Measurements from ENCODE around the gene TSC2. TPM values are rescaled to one million over a fixed set of nuclear protein-coding genes. Genes with fewer than 3 reads are reported as not detected.
"Not testable (repeated sequence)": the region's sequence is repeated elsewhere in the genome, so short reads cannot be mapped to it uniquely, and the experiment has no call there.

TSC2 gene
- total and polyA plus RNA-seq, 2 donors (not counting 3 experiments of a cell fraction or from before 2014, with no cell fraction given): 87.9 to 144 TPM

DNA sequence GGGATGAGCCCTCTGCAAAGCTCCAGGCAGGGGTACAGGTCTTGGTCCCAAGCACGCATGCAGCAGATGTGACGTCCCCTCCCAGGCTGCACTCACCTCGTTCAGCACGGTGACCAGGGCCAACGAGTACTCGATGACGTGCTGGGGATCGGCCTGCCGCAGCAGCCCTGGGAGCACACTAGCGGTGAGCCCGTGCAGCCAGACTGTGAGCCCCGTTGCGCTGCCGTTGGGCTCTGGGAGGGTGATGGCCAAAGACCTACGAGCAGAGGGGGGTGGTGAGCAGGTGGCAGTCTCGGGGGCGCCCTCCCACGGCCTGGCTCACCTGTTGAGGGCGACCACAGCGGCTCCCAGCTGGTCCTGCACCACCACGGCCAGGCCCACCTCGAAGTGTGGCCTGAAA is 58.0 kb downstream of the TSC2 start:
- H4K20me1 ChIP-seq (replicated peaks; ENCODE audit: control insufficient read depth, extremely low read depth, insufficient read depth, low read length); H3K4me2 ChIP-seq (ENCODE audit: insufficient read depth, low read length); H3K27ac ChIP-seq (ENCODE audit: insufficient read depth, low read depth, low read length): not testable (repeated sequence)

GRCh38 chr16:2106211-2106610 is 58.4 kb downstream of the TSC2 start:
- intact Hi-C loops (cut with micrococcal nuclease); H3K9me1 ChIP-seq (replicated peaks; ENCODE audit: control insufficient read depth, extremely low read depth, insufficient read depth, low read length); H4K20me1 ChIP-seq (replicated peaks; ENCODE audit: control insufficient read depth, extremely low read depth, insufficient read depth, low read length); POLR2A ChIA-PET; H2AFZ ChIP-seq (ENCODE audit: low read depth, low read length); DNase-seq (ENCODE audit: low read depth, low spot score); H3K9me3 ChIP-seq (replicated peaks; ENCODE audit: control insufficient read depth, insufficient read depth, low read length); dilution Hi-C loops (cut with MboI; ENCODE audit: extremely low pct_ligation_motif_present, low sequenced_read_pairs); H3K27me3 ChIP-seq (ENCODE audit: control insufficient read depth in 2 of 2, insufficient read depth in 2 of 2, low read length in 2 of 2); H3K9ac ChIP-seq (replicated peaks; ENCODE audit: extremely low read depth, insufficient read depth, low read length); H3K27ac ChIP-seq (ENCODE audit: insufficient read depth, low read depth, low read length); FAIRE-seq; H3K4me1 ChIP-seq (ENCODE audit: control insufficient read depth, extremely low read depth, insufficient read depth, low read length); BruUV-seq (replicated peaks); H3K4me2 ChIP-seq (ENCODE audit: insufficient read depth, low read length); H3K79me2 ChIP-seq (ENCODE audit: control insufficient read depth, insufficient read depth, low read length); CTCF ChIA-PET; H3K4me3 ChIP-seq (replicated peaks in 1 of 3; ENCODE audit: insufficient read depth in 1 of 3, low read depth in 1 of 3, low read length in 3 of 3): not testable (repeated sequence)
- peaks cover 0 to 15% of the 10 kb centered on the region in 2 experiments for H3K36me3 ChIP-seq (ENCODE audit: control insufficient read depth in 2 of 2, extremely low read depth in 1 of 2, insufficient read depth in 2 of 2, low read length in 2 of 2)

More for the DNA sequence above, 58.0 kb downstream of the TSC2 start:
- peaks cover 0 to 11% of the 10 kb centered on the region in 2 experiments for H3K36me3 ChIP-seq (ENCODE audit: control insufficient read depth in 2 of 2, extremely low read depth in 1 of 2, insufficient read depth in 2 of 2, low read length in 2 of 2)
- dilution Hi-C loops (cut with MboI; ENCODE audit: extremely low pct_ligation_motif_present, low sequenced_read_pairs); H3K9me1 ChIP-seq (replicated peaks; ENCODE audit: control insufficient read depth, extremely low read depth, insufficient read depth, low read length); intact Hi-C loops (cut with micrococcal nuclease); H3K27me3 ChIP-seq (ENCODE audit: control insufficient read depth in 2 of 2, insufficient read depth in 2 of 2, low read length in 2 of 2); DNase-seq (ENCODE audit: low read depth, low spot score); BruUV-seq (replicated peaks); POLR2A ChIA-PET; H2AFZ ChIP-seq (ENCODE audit: low read depth, low read length); H3K9ac ChIP-seq (replicated peaks; ENCODE audit: extremely low read depth, insufficient read depth, low read length); H3K4me1 ChIP-seq (ENCODE audit: control insufficient read depth, extremely low read depth, insufficient read depth, low read length); H3K4me3 ChIP-seq (replicated peaks in 1 of 3; ENCODE audit: insufficient read depth in 1 of 3, low read depth in 1 of 3, low read length in 3 of 3); H3K9me3 ChIP-seq (replicated peaks; ENCODE audit: control insufficient read depth, insufficient read depth, low read length); CTCF ChIA-PET; FAIRE-seq; H3K79me2 ChIP-seq (ENCODE audit: control insufficient read depth, insufficient read depth, low read length): not testable (repeated sequence)

DNA sequence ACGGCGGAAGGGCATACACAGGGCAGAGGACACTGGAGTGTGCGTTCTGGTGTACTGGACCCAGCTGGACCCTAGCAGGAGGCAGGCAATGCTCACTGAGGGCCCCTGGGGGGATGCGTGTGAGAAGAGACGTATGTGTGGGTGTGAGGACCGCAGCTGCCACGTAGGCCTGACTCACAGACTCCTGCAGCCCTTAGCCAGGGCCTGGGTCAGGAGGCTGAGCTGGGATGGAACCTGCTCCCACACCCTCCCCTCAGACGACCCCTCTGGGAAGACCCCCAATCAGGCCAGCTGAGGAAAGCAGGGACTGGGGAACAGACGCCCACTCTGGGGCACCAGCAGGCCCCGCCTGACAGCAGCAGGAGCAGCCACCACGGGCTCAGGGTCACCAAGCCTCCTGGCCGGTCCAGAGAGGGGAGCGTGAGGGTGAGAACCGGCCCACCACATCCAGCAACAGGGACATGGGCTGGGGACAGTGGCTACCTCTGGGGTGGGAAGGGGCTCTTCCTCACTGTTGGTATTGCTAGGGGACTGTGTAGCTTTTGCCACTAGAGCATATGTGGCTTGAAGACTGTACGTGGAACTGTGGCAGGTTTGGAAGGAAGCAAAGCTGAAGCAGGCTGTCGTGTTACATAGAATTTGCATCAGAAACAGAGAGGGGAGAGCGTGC is 59.5 kb downstream of the TSC2 start:
- H3K4me3 ChIP-seq (replicated peaks in 1 of 3; ENCODE audit: insufficient read depth in 1 of 3, low read depth in 1 of 3, low read length in 3 of 3); H2AFZ ChIP-seq (ENCODE audit: low read depth, low read length); CTCF ChIA-PET; H3K27me3 ChIP-seq (ENCODE audit: control insufficient read depth in 2 of 2, insufficient read depth in 2 of 2, low read length in 2 of 2); POLR2A ChIA-PET; H3K9ac ChIP-seq (replicated peaks; ENCODE audit: extremely low read depth, insufficient read depth, low read length); DNase-seq (ENCODE audit: low read depth, low spot score); H3K4me1 ChIP-seq (ENCODE audit: control insufficient read depth, extremely low read depth, insufficient read depth, low read length); H3K4me2 ChIP-seq (ENCODE audit: insufficient read depth, low read length); FAIRE-seq; intact Hi-C loops (cut with micrococcal nuclease); H3K9me3 ChIP-seq (replicated peaks; ENCODE audit: control insufficient read depth, insufficient read depth, low read length); dilution Hi-C loops (cut with MboI; ENCODE audit: extremely low pct_ligation_motif_present, low sequenced_read_pairs); H3K27ac ChIP-seq (ENCODE audit: insufficient read depth, low read depth, low read length); H3K79me2 ChIP-seq (ENCODE audit: control insufficient read depth, insufficient read depth, low read length); H3K9me1 ChIP-seq (replicated peaks; ENCODE audit: control insufficient read depth, extremely low read depth, insufficient read depth, low read length); BruUV-seq (replicated peaks); H4K20me1 ChIP-seq (replicated peaks; ENCODE audit: control insufficient read depth, extremely low read depth, insufficient read depth, low read length): not testable (repeated sequence)
- peaks cover 0 to 15% of the 10 kb centered on the region in 2 experiments for H3K36me3 ChIP-seq (ENCODE audit: control insufficient read depth in 2 of 2, extremely low read depth in 1 of 2, insufficient read depth in 2 of 2, low read length in 2 of 2)

DNA sequence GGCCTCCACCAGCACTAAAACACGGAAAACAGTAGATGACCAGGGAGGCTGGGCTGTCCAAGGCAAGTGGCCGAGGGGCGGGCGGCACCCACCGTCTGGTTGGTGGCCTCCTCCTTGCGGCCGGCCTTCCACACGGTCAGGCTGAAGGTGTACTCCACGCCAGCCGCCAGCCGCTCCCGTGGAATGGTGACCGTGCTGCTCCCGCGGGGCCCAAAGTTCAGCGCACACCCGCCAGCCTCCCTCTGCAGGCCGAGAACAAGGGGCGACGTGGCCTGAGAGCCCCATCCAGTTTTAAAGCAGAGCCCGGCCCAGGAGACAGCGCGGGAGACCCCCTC is 60.0 kb downstream of the TSC2 start:
- H3K9me1 ChIP-seq (replicated peaks; ENCODE audit: control insufficient read depth, extremely low read depth, insufficient read depth, low read length); POLR2A ChIA-PET; FAIRE-seq; H3K4me2 ChIP-seq (ENCODE audit: insufficient read depth, low read length); DNase-seq (ENCODE audit: low read depth, low spot score); H4K20me1 ChIP-seq (replicated peaks; ENCODE audit: control insufficient read depth, extremely low read depth, insufficient read depth, low read length); H2AFZ ChIP-seq (ENCODE audit: low read depth, low read length); H3K4me1 ChIP-seq (ENCODE audit: control insufficient read depth, extremely low read depth, insufficient read depth, low read length); H3K9ac ChIP-seq (replicated peaks; ENCODE audit: extremely low read depth, insufficient read depth, low read length); H3K79me2 ChIP-seq (ENCODE audit: control insufficient read depth, insufficient read depth, low read length); H3K4me3 ChIP-seq (replicated peaks in 1 of 3; ENCODE audit: insufficient read depth in 1 of 3, low read depth in 1 of 3, low read length in 3 of 3); intact Hi-C loops (cut with micrococcal nuclease); BruUV-seq (replicated peaks); CTCF ChIA-PET; H3K27me3 ChIP-seq (ENCODE audit: control insufficient read depth in 2 of 2, insufficient read depth in 2 of 2, low read length in 2 of 2); dilution Hi-C loops (cut with MboI; ENCODE audit: extremely low pct_ligation_motif_present, low sequenced_read_pairs); H3K9me3 ChIP-seq (replicated peaks; ENCODE audit: control insufficient read depth, insufficient read depth, low read length); H3K27ac ChIP-seq (ENCODE audit: insufficient read depth, low read depth, low read length): not testable (repeated sequence)
- peaks cover 0 to 12% of the 10 kb centered on the region in 2 experiments for H3K36me3 ChIP-seq (ENCODE audit: control insufficient read depth in 2 of 2, extremely low read depth in 1 of 2, insufficient read depth in 2 of 2, low read length in 2 of 2)

Measured in endothelial cell of umbilical vein (primary cell).